ENCODE results near the gene ERO1B.

Gene ERO1B

DNA sequence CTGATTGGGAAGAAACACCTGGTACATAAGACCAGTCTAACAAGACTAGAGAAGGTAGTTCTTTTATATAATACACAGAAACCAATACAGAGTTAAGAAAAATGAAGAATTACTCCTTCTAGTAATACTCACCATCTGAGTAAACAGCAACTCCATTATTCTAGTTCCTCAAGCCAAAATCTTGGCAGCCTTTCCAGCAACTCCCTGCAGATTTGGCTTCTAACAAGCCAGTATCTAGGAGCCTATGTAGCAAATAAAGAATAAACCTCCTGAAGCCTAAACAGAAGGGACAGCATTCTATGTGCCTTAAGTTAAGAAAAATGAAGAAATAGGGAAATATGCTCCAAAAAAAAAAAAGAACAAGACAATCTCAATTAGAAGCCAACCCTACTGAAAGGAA lies 24.5 kb downstream of the ERO1B start:
- DNase-seq (ENCODE audit: low read depth in 1 of 2, low spot score in 1 of 2) = no peak
- H3K27ac ChIP-seq (replicated peaks) = no peak overlapping the region
- H3K27me3 ChIP-seq (ENCODE audit: insufficient read depth, poor library complexity, severe bottlenecking) = no peaks in the 10 kb centered on the region
- H3K4me3 ChIP-seq (replicated peaks; ENCODE audit: insufficient read depth, low read length) = no peak overlapping the region
- no peak for TF ChIP-seq SPI1 (IDR thresholded peaks at IDR 0.05; ENCODE audit: borderline replicate concordance, low read depth)
- TF ChIP-seq, protein P1, sequence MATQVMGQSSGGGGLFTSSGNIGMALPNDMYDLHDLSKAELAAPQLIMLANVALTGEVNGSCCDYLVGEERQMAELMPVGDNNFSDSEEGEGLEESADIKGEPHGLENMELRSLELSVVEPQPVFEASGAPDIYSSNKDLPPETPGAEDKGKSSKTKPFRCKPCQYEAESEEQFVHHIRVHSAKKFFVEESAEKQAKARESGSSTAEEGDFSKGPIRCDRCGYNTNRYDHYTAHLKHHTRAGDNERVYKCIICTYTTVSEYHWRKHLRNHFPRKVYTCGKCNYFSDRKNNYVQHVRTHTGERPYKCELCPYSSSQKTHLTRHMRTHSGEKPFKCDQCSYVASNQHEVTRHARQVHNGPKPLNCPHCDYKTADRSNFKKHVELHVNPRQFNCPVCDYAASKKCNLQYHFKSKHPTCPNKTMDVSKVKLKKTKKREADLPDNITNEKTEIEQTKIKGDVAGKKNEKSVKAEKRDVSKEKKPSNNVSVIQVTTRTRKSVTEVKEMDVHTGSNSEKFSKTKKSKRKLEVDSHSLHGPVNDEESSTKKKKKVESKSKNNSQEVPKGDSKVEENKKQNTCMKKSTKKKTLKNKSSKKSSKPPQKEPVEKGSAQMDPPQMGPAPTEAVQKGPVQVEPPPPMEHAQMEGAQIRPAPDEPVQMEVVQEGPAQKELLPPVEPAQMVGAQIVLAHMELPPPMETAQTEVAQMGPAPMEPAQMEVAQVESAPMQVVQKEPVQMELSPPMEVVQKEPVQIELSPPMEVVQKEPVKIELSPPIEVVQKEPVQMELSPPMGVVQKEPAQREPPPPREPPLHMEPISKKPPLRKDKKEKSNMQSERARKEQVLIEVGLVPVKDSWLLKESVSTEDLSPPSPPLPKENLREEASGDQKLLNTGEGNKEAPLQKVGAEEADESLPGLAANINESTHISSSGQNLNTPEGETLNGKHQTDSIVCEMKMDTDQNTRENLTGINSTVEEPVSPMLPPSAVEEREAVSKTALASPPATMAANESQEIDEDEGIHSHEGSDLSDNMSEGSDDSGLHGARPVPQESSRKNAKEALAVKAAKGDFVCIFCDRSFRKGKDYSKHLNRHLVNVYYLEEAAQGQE (IDR thresholded peaks at IDR 0.05; ENCODE audit: insufficient replicate concordance, low read depth) = no peak

DNA sequence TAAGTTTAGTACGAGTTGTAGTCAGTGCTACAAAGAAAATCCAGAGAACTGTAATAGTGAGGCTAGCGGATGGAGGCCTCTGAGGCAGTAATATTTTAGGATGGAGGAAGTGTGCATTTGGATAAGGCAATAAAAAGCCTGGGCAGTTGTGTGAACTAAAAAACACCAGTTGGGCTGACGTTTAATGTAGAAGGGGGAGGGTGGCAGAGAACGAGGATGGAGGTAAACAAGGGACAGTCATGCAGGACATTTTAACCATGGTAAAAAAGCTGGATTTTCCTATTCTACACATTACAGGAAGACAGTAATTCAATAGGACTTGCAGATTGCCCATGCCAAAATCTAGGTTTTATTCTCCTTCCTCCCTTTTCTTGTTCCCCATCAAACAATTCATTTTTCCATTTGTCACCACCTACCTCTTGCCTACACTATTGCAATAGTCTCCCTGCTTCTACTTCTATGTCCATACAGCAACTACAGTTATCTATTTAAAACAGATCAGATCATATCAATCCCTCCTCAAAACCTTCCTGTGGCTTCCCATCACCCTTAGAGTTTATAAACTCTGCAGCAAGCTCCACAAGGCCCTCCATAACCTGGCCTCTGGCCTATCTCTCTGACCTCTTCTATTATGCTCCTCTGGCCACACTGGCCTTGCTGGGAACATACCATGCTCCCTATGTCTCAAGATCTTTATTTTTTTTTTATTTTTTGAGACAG lies 27.7 kb downstream of the ERO1B start:
- H3K27ac ChIP-seq (replicated peaks) = no peak overlapping the region
- H3K4me3 ChIP-seq (replicated peaks; ENCODE audit: insufficient read depth, low read length) = no peak overlapping the region
- TF ChIP-seq SPI1 (IDR thresholded peaks at IDR 0.05; ENCODE audit: borderline replicate concordance, low read depth) (no peak), POLR2AphosphoS5 (IDR thresholded peaks at IDR 0.05; ENCODE audit: low read depth) (no peak), GABPA (IDR thresholded peaks at IDR 0.05; ENCODE audit: low read depth) (no peak)
- TF ChIP-seq, protein P1 (IDR thresholded peaks at IDR 0.05; ENCODE audit: insufficient replicate concordance, low read depth) = no peak
- TF ChIP-seq, protein P2, sequence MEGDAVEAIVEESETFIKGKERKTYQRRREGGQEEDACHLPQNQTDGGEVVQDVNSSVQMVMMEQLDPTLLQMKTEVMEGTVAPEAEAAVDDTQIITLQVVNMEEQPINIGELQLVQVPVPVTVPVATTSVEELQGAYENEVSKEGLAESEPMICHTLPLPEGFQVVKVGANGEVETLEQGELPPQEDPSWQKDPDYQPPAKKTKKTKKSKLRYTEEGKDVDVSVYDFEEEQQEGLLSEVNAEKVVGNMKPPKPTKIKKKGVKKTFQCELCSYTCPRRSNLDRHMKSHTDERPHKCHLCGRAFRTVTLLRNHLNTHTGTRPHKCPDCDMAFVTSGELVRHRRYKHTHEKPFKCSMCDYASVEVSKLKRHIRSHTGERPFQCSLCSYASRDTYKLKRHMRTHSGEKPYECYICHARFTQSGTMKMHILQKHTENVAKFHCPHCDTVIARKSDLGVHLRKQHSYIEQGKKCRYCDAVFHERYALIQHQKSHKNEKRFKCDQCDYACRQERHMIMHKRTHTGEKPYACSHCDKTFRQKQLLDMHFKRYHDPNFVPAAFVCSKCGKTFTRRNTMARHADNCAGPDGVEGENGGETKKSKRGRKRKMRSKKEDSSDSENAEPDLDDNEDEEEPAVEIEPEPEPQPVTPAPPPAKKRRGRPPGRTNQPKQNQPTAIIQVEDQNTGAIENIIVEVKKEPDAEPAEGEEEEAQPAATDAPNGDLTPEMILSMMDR (IDR thresholded peaks at IDR 0.05; ENCODE audit: insufficient read depth, low read length) = no peak
- no peak for DNase-seq (ENCODE audit: low read depth in 1 of 2, low spot score in 1 of 2)
- H3K27me3 ChIP-seq (ENCODE audit: insufficient read depth, poor library complexity, severe bottlenecking) = no peaks in the 10 kb centered on the region

DNA sequence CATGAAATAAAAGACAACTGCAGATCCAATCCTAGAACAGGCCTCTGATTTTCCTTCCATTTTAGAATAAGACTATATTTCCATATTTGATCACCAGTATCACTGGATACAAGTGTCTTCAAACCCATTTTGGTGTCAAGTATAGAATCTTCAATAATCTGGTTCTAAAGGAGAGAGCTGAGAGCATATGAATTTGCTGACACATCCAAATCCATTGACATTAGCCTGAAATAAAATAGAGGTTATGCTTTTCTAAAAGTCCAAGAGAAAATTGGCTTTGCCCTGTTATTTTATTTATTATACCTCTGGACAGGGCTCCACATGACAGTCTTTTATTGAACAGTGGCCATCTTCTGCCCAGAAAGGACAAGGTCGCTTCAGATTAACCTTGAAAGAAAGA lies 28.6 kb downstream of the ERO1B start:
- TF ChIP-seq, protein P1 (IDR thresholded peaks at IDR 0.05; ENCODE audit: insufficient replicate concordance, low read depth) = no peak
- TF ChIP-seq SPI1 (IDR thresholded peaks at IDR 0.05; ENCODE audit: borderline replicate concordance, low read depth) (no peak), GABPA (IDR thresholded peaks at IDR 0.05; ENCODE audit: low read depth) (no peak)
- TF ChIP-seq, protein P2 (IDR thresholded peaks at IDR 0.05; ENCODE audit: insufficient read depth, low read length) = no peak
- H3K27ac ChIP-seq (replicated peaks) = no peak overlapping the region
- no peaks in the 10 kb centered on the region for H3K27me3 ChIP-seq (ENCODE audit: insufficient read depth, poor library complexity, severe bottlenecking)
- no peak for DNase-seq (ENCODE audit: low read depth in 1 of 2, low spot score in 1 of 2)
- no peak overlapping the region for H3K4me3 ChIP-seq (replicated peaks; ENCODE audit: insufficient read depth, low read length)
